NB4 (cell line): Measurements from ENCODE around the gene DNAI2.

Source experiments
- MYC ChIP-seq: IDR thresholded peaks from 2 replicates; pipeline ENCODE4 v1.6.1; 2011; ENCODE audit warnings: low read depth, low read length
- POLR2A ChIP-seq: IDR thresholded peaks from 2 replicates; pipeline ENCODE4 v1.6.1; 2011; ENCODE audit warnings: mild to moderate bottlenecking; ENCODE audit not compliant: insufficient read length; ENCODE audit errors: extremely low read depth
- TF ChIP-seq, protein P1 (sequence below): IDR thresholded peaks from one replicate; pipeline ENCODE4 v1.5.1; 2012; ENCODE audit warnings: low read depth, low read length

DNA sequence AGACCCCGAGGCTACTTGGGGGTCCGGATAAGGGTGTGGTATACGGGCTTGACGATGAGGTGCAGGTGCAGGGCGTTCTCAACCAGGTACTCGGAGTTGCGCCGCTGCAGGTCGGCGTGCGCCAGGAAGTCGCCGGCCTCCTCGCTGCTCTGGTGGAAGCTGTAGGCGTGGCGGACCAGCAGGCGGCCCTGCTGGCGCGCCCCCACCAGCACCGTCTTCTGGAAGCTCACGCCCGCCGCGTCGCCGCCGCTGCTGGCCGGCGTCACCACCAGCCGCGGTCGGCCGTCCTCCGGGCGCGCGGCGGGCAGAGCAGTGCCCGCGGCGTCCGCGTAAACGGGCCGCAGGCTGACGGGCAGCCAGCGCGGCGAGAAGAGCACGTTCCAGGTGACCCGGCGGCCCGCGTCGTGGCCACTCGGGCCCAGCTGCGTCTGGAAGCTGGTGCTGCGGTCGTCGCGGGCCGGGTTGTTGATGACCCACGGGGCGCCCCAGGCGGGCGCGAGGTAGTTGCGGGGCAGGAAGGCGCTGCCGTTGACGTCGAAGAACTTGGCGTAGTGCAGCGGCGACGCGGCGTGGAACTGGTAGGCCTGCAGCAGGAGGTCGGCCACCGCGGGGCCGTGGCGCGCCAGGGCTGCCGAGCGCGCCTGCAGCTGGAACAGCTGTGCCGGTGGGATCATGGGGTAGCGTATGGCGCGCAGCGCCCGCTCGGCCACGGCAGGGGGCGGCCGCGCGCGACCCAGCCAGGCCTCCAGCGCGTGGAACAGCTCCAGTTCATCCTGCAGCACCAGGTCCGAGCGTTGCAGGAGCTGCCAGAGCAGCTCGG is 82.8 kb downstream of the DNAI2 start:
- no peak for TF ChIP-seq POLR2A
- TF ChIP-seq, protein P1, sequence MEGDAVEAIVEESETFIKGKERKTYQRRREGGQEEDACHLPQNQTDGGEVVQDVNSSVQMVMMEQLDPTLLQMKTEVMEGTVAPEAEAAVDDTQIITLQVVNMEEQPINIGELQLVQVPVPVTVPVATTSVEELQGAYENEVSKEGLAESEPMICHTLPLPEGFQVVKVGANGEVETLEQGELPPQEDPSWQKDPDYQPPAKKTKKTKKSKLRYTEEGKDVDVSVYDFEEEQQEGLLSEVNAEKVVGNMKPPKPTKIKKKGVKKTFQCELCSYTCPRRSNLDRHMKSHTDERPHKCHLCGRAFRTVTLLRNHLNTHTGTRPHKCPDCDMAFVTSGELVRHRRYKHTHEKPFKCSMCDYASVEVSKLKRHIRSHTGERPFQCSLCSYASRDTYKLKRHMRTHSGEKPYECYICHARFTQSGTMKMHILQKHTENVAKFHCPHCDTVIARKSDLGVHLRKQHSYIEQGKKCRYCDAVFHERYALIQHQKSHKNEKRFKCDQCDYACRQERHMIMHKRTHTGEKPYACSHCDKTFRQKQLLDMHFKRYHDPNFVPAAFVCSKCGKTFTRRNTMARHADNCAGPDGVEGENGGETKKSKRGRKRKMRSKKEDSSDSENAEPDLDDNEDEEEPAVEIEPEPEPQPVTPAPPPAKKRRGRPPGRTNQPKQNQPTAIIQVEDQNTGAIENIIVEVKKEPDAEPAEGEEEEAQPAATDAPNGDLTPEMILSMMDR: no peak
- no peak for TF ChIP-seq MYC
